Measurements from ENCODE around the gene NEK11. TPM values are rescaled to one million over a fixed set of nuclear protein-coding genes. Genes with fewer than 3 reads are reported as not detected.
A peak's percentile ranks its signal among the peaks of the same experiment; 100 is the strongest.
"Not testable (repeated sequence)": the region's sequence is repeated elsewhere in the genome, so short reads cannot be mapped to it uniquely, and the experiment has no call there.

The NEK11 gene
- total RNA-seq, 1 donor from 2014 or later = 2.8 TPM

DNA sequence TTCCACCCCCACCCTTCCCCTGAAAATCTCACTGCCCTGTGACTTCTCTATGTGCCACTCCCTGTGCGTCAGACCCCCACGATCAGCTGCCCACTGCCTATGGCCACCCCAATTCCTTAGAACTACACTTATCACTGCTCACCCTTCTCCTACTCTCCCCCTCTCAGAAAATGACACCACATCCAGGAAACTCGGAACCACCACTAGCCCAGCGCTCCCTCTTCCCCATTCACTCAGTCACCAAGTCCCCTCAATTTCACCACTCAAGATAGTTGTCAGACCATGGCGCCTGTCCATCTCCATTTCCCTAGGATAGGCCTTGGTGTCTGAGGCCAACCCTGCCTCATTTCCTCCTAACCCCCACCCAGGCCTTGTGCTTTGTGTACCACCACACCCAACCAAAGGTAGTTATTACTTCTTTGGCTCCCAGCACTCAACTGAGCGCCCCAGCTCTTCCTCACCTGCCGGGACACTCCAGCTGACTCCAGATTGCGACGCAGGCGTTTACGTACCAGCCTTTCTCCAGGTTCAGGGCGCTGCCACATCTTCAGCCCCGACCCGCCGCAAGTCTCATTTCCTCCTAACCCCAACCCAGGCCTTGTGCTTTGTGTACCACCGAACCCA is 354.3 kb downstream of the NEK11 start:
- DNase-seq (ENCODE audit: low spot score) = not testable (repeated sequence)
- intact Hi-C loops (cut with DNase I) = loop anchor here (5.0 to 10.0 kb wide), 2 partner anchors 121 to 306 kb away; partner anchors contain the start of gene MRPL3

DNA sequence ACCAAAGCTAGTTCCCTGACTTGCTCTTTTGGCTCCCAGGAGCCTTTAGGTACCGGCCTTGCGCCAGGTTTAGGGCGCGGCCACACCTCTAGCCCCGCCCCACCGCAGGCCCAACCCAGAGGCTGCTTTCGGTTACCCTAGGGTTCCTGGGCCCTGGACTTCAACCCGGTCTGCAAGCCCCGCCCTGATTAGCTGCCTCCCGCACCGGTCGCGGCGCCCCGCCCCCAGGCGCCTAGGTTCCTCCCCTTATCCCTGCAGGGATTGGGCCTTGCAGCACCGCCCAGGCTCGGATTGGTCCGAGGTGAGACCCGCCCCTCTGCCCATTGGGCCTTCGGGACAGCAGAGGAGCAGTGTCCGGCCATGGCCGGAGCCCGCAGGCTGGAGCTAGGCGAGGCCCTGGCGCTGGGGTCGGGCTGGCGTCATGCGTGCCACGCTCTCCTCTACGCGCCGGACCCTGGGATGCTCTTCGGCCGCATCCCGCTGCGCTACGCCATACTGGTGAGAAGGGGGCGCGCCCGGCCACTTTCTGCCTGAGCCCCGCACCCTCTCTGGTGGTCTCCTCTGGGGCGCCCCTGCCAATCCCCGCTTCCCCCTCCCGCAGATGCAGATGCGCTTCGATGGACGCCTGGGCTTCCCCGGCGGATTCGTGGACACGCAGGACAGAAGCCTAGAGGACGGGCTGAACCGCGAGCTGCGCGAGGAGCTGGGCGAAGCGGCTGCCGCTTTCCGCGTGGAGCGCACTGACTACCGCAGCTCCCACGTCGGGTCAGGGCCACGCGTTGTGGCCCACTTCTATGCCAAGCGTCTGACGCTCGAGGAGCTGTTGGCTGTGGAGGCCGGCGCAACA is 355.0 kb downstream of the NEK11 start, which contains the start of gene NUDT16:
Gene NUDT16, plus strand, starts transcription at position 330 of the 847 bp plus-strand sequence. Its CDS starts 31 bp downstream, at position 361.
- peak; percentile 100 for DNase-seq (ENCODE audit: low spot score)
- intact Hi-C loops (cut with DNase I) = loop anchor here (5.0 to 10.0 kb wide), 2 partner anchors 121 to 307 kb away; partner anchors contain the start of gene MRPL3

DNA sequence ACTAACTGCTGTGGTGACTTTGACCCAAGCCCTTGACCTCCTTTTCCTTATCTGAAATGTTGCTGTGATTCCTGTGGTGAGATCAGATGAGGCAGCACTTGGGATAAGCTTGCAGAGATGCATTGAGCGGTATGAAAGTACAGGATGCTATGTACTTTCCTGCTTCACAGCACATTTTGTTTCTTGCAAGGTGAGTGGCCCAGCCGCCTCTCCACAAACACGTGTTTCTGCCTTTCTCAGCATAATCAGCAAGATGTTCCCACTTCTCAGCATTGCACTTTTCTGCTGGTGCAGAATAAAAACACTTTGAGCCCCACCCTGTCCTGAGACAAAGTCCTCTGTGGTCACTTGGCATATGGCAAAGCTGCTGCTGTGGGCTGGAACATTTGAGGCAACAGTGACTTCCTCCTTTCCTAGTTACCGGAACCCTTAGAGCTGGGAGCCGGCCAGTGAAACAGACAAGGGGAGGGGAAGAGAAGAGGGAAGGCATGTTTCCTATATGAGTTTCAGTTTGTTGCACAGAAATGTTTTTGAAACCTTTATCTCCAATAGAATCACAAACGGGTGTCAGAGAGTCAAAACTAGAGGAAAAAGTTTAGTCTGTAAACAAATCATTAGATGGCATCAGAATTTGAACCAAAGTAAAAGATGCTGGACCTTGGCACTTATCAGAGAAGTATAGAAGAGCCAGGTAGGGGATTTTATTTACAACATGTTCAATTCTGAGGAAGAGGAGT is 359.9 kb downstream of the NEK11 start:
- DNase-seq (ENCODE audit: low spot score) = peak; percentile 89
- intact Hi-C loops (cut with DNase I) = loop anchor here (10.0 kb wide), 1 partner anchor 312 kb away; no protein-coding TSS in a partner anchor

DNA sequence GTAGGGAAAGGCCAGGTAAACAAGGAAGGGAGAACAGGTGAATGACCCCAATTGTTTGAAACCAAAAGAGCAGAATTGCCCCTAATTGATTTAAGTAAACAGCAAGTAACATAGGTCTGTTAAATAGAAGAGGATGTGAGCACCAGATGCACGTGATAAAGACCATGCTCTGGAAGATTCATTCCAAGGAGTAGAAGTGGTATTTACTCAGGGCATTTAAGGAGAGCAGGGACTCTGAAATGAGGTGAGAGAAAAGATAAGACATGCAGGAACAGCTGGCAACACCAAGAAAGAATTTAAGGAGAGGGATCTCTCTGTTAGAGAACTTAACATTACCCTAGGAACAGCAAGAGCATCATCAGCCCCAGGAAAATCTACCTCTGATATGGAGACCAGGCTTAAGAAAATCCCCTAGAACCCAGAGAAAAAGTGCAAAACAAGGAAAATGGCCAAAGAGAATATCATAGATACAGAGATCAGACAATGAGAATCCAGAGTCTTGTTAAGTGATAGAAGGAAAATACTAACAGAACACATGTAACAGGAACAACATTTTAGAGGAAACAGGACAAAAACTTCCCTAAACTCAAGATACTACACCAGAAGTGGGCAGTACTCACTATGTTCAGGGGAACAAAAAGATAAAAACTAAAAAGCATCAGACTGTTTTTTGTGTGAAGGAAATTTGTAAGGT is 361.3 kb downstream of the NEK11 start:
- intact Hi-C loops (cut with DNase I) = loop anchor here (10.0 kb wide), 1 partner anchor 313 kb away; no protein-coding TSS in a partner anchor
- DNase-seq (ENCODE audit: low spot score) = no peak

DNA sequence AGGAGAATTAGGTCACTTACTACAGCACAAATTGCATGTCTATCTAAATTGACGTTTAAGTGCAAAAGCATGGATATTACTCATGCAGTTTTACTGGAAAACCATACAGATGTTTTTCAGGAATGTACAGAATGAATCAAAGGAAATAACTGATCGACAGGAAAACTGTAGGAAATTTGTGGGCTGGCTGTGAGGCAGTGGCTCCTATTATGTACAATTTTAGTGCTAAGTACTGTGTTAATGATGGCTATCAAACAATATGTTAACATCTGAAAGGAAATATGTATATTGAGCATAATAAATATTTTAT is 361.8 kb downstream of the NEK11 start:
- DNase-seq (ENCODE audit: low spot score) = no peak
- intact Hi-C loops (cut with DNase I) = loop anchor here (10.0 kb wide), 1 partner anchor 314 kb away; no protein-coding TSS in a partner anchor

DNA sequence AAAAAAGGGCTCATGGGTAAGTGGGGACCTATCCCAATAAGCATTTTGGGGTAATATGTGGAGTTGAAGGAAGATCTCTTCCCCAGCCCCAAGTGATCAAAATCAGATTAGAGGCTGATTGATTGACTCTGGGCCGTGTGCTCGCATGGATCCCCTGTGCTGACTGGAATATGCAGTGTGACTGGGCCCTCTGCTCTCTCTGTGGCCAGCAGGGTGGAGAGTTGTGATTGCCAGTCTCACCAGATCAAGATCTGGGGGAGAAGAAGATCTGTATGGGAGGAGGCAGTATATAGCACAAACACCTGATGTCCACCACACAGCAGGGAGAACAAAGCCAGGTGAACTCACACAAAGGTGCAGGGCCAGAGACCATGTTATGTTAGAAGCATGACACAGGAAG is 363.7 kb downstream of the NEK11 start:
- intact Hi-C loops (cut with DNase I) = no loop called here
- DNase-seq (ENCODE audit: low spot score) = no peak

DNA sequence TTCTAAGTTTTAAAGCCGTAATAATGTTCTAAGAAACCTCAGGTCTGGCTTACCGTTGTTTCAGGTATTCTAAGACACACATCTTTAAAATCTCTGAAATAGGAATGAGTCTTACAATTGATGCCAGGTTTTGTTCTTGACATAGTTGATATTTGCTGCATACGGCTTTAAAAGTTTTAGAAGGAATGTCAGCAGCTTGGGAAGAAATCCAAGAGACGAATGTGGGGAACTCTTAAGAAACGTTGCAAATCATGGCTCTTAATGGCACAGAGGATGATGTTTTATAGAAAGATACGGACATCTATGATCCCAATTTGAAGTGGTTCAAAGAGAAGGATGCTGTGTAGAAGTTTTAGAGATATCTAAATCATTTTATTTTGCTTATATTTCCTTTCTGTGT is 366.4 kb downstream of the NEK11 start:
- no peak for DNase-seq (ENCODE audit: low spot score)
- intact Hi-C loops (cut with DNase I) = no loop called here

DNA sequence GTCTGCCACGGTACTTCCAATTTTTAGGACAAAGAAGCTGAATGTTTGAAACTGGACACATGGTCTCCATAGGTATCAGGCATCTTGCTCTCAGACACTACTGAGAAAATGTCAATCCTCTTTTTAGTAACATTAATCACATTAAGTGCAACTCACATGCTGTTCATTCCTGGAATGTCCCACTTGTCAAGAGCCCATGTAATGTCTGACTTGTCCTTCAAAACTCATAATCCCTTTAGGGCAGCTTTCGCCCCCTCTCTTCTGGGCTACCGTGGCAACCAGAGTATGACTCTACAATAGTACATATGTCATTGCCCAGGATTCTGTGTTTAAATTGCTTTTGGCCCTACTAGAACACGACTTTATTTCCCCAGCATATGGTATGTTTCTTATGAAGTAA is 367.2 kb downstream of the NEK11 start:
- no peak for DNase-seq (ENCODE audit: low spot score)
- intact Hi-C loops (cut with DNase I) = no loop called here

DNA sequence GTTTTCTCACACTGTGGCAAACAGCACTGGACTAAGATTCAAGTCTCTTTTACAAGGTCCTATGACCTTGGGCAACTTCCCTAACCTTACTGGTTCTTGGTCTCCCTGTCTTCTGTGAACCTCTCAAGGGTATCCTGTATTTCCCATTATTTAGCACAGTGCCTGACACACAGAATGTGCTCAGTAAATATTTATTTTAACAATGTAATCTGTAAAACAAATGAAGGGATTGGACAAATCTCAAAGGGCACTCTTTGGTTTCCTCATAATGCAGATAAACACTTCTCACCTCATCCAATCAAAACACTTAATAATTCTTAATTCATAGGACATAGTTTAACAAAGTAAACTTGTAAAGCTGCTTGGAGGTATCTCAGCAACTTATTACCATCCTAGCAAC is 367.7 kb downstream of the NEK11 start:
- DNase-seq (ENCODE audit: low spot score) = no peak
- intact Hi-C loops (cut with DNase I) = no loop called here

DNA sequence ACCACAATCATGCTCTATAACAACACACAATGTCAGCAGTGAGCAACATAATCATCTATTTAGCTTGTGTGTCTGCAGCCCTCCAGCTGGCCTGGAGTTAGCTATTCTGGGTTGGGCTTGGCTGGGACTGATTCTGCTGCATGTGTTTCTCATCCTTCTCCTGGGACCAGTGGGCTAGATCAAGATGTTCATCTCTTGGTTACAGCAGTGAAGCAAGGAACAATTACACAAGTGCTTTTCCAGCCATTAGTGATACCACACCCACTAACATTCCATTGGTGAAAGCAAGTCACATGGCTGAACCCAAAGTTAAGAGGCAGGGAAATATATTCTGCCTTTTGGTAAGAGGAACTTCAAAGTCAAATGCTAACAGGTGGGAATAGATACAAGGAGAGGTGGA is 369.5 kb downstream of the NEK11 start:
- DNase-seq (ENCODE audit: low spot score) = no peak
- intact Hi-C loops (cut with DNase I) = no loop called here

DNA sequence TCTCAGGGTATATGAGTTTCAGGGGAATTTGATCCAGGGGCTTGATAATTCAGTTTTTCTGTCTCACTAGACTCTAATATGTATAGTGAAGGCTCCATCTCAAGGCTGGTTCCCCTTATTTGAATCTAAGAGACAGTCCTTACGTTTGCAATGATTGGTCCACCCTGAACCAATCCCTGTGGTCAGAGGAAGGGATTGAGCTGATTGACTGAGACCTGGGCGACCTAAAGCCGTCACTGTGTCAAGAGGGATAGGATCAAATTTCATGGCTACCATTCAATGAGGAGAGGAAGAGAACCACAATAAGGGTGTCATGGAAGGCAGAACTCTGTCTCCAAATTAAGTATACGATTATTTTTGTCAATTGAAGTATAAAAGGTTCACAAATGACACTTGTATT is 371.2 kb downstream of the NEK11 start:
- no peak for DNase-seq (ENCODE audit: low spot score)
- intact Hi-C loops (cut with DNase I) = no loop called here

Other genes starting within 250 kb of the NEK11 start
- 60.1 TPM for gene ATP2C1, start 132.8 kb upstream of the NEK11 start, total RNA-seq
- gene ASTE1, start 52 bp upstream of the NEK11 start, total RNA-seq = 3.2 TPM